ENCODE measurements around the gene VMAC.
A peak's percentile ranks its signal among the peaks of the same experiment; 100 is the strongest.

Gene VMAC

DNA sequence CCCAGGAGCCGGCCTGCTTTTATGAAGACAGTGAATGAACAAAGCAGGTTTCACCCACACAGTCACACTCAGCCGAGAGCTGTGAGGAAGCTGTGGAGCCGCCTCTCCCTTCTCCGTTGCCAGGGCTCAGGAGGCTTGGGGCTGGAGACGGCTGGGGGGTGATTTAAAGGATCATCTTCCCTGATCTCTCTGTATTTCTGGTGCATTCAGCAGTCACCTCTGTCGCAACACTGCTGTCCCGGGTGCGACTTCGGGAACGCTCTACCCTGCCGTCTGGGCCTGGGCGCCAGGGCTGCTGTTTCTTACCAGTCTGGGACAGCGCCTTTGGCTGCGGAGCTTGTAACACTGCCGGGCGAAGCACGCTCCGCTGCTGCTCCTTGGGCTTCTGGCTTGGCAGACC, 27.5 kb downstream of the VMAC start:
- DNase-seq = no peak

GRCh38 chr19:5932609-5933262, 28.1 kb downstream of the VMAC start:
- DNase-seq = no peak

GRCh38 chr19:5933391-5934068, 28.9 kb downstream of the VMAC start:
- no peak for DNase-seq

DNA sequence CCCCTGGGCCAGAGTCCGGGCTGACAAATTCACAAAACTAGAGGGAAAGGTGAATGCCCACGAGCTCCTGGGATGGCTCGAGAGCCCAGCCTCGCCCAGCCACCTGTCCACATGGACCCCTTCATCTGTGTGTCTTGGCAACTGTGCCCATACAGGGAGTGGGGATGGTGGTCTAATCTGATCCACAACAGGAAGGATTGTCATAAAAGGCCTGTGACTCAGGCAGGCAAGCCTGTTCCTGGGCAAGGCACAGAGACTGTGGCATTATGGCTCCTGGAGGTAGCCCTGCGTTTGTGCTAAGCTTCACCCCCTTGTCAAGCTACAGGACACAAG, 29.4 kb downstream of the VMAC start:
- DNase-seq = no peak

DNA sequence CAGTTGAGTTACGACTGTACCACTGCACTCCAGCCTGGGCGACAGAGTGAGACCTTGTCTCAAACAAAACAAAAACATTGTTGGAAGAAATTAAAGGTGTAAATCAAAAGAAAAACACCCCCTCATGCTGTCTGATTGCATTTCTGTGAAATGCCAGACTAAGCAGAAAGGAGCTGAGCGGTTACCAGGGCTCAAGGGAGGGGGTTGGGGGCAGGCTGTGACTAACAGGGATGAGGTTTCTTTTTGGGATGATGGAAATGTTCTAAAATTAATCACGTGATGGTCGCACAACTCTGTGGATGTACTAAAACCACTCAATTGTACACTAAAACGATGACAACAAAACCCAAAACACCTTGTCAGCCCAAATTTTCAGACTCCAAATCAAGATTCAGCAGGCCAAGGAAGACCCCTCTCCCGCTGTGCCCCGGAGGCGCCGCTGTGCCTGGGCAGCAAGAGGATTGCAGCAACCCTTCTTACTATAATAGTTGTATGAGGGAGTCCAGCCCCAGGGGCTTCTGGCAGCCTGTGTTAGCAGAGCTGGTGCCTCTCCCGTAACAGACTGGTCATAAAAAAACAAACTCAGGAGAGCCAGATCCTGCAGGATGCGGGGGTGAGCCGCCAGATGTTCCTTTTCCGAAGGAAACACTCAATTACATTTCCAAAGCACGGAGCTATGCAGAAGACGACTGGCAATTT, 30.3 kb downstream of the VMAC start:
- no peak for DNase-seq

DNA sequence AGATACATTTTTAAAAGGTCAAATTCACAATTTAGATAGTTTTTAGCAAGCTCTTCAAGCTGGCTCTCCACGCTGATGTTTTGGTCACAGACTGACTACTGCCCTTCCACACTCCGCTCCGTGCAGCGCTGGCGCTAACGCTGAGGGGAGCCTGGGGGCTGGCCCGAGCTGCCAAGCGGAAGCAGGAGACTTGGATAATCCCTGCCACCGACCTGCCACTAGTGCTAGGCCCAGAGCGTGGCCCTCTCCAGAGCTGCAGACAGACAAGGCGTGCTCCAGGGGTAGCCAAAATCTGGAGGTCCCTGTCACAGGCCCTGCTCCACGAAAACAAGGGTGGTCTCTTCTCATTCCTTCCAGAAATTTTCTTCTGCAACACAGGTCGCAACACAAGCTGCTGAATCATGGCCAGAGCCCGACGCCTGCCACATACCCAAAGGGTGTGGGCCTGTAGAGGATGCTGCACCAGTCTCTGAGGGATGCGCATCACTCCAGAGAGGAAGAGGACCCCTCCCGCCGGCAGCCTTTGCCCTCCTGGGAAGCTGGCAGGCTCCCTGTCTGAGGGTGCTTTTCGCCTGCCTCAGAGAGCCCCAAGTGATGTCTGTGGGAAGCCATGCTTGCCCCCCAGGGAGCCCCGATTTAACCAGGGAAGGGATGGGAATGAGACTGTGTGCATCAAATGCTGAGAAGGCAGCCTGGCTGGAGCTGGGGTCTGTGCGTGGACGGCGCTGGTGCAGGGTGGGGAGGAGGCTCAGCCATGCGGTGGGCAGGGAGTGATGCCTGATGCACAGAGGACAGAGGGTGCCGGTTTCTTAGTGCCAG, 31.0 kb downstream of the VMAC start:
- no peak for DNase-seq

GRCh38 chr19:5936292-5936592, 31.6 kb downstream of the VMAC start:
- DNase-seq = no peak

DNA sequence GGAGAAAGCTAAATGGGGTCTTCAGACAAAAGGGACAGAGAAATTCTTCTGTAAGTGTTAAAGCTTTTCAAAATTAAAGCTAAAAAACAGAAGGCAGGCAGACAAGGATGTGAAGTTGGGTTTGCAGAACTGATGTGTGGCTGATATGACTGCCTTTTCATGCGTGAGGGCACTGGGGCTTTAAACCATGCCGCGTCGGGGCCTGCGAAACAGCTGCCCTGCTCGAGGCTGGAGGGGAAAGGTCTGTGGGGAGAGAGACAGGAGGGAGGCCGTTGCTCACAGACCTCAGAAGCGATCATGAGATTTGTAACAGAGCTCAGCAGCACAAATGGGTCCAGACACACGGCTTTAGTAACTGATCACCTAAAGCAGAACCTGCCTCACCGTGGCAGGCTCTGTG, 32.9 kb downstream of the VMAC start:
- DNase-seq = no peak

- DNase-seq = no peak
Observed at GRCh38 chr19:5940260-5941208, 35.9 kb downstream of the VMAC start.

DNA sequence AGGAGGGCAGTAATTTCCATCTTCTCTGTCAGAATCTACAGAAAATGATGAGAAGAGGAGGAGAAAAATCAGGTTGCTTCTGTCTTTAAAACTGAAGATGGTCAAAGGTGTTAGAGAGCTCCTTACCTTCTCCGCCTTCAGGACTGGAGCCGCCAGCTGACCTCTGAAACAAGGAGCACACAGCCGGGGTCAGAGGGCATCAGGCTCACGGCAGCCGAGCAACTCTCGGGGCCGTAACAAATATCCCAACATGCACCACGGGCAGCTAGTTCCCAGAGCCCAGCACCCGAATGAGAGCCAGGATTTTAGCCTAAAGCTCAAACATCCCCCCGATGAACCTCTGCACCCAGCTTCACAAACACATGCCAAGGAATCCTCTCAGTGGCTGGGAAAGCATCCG, 37.0 kb downstream of the VMAC start:
- DNase-seq = no peak

DNA sequence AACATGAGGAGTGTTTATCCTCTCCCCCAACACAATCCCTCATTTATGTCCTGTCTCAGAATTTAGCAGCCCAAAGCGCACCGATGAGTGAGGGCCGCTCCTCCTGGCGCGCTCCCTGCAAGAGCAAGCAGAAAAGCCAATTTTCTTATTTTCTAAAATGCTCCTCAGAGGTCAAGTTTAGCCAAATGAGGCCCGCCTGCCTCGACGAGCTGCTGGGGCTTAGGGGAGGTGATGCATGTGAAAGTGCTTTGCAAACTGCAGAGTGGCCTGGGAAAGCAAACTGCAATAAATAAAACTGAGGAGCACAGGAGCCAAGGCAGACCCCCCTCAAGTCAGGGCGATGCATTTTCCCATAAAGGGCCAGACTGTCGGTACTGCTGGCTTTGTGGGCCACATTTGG, 38.4 kb downstream of the VMAC start:
- DNase-seq = no peak

GRCh38 chr19:5943623-5944022, 39.0 kb downstream of the VMAC start:
- no peak for DNase-seq

DNA sequence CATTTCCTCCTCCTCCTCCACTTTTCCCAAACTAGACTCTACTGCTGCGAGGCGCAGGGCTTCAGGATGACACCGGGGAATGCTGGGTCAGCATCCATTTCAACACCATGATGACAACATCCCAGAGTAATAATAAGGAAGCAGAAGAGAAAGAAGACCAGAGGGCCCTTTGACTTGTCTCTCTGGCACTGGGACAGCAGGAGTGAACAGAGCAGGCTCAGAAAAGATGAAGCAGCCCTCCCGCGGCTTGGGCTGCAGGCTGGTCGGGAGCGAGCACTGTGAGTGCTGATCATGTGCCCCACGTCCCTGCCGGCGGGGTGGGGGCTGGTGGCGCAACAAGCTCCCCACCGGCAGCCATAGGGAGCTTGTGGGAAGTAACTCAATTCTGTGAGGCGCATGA, 42.8 kb downstream of the VMAC start:
- DNase-seq = no peak

GRCh38 chr19:5948752-5949564, 44.3 kb downstream of the VMAC start:
- peak in 1 of 5 donors; percentile 47 for DNase-seq

DNA sequence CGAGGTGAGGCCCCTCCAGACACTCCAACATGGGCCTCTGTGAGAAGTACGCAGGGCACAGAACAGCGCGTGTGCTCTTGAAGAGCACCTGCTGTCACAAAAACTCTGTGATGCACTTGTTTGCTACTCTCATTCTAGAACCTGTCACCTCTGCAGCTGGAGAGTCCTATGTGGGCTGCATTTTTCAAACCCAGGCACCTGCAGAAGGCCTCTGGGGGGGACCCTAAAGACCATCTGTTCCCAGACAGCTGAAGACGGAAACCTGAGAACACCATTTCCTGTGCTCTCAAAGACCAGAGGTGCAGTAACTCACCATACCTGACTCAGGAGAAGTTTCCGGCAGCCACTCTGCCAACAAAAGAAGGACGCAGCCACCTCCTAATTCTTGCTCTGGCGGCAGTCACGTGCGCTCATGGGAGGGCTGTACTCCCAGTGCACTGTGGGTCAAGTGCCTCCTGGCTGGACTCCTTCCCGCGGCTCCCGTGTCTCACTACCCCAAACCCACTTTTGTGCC, 45.2 kb downstream of the VMAC start:
- DNase-seq = peak in 3 of 5 donors; percentile 27 to 46 (median 27)

DNA sequence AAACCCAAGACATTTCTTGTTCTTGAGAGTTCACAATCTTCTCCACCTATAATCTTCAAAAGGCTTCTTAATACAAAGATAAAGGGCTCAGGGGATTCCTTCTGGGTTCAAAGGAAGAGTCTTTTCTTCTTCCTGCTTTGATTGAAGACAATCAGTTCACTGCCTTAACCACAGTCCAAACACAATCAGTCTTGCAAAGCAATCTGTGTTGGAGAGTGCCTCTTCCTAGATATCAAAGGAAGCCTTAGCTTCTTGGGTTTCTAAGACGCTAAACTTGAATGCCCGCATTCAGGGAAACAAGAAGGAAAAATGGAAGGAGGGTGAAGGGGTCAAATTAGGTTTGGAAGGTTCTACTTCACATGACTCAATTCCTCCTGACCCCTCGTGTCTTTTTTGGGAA, 46.1 kb downstream of the VMAC start:
- no peak for DNase-seq

GRCh38 chr19:5951338-5951861, 46.7 kb downstream of the VMAC start:
- no peak for DNase-seq

DNA sequence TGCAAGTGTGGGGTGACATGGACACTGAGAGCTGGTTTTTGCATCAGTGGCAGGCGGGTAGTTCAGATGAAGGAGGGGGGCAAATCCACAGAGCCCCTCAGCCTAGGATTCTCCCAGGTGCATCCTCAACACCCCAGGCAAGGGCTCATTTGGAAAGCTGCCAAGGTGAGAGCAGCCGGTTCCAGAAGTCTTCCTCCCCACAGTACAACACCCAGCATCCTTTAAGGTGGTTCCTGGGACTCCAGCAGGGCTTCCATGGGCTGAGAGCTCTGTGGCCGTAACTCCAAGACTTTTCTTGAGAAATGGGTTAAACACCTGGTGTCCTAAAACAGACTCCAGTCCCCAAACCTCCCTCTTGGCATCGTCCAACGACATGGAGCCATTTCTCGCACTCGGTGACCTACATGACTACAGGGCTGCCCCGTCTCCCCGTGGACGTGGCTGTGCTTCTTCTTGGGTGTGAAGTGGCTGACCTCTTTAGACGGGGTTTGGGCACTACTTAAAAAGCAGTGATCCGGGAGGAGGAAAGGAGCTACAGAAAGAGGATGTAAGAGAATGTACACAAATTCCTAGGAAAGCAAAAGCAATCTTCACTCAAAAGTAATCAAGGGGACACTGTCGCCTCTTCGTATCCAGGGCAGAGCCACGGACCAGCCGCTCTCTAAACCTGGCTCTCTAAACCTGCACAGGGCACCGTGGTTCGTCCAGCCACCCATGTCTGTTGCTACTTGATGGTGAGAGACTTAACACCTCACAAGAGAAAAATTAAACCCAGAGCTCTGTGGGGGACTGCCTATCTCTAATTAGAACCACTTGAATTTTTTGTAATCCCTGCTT, 47.7 kb downstream of the VMAC start:
- DNase-seq = no peak

GRCh38 chr19:5953030-5953589, 48.4 kb downstream of the VMAC start:
- peak in 1 of 5 donors; percentile 52 for DNase-seq

All from T-helper 1 cell (primary cell).